ENCODE results near the gene ABLIM1.

- TF ChIP-seq, protein P1, sequence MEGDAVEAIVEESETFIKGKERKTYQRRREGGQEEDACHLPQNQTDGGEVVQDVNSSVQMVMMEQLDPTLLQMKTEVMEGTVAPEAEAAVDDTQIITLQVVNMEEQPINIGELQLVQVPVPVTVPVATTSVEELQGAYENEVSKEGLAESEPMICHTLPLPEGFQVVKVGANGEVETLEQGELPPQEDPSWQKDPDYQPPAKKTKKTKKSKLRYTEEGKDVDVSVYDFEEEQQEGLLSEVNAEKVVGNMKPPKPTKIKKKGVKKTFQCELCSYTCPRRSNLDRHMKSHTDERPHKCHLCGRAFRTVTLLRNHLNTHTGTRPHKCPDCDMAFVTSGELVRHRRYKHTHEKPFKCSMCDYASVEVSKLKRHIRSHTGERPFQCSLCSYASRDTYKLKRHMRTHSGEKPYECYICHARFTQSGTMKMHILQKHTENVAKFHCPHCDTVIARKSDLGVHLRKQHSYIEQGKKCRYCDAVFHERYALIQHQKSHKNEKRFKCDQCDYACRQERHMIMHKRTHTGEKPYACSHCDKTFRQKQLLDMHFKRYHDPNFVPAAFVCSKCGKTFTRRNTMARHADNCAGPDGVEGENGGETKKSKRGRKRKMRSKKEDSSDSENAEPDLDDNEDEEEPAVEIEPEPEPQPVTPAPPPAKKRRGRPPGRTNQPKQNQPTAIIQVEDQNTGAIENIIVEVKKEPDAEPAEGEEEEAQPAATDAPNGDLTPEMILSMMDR (IDR thresholded peaks at IDR 0.05), result no peak
- no peak for TF ChIP-seq POLR2A (IDR thresholded peaks at IDR 0.05)
These were observed 178.2 kb downstream of the ABLIM1 start for GRCh38 chr10:114479836-114480235.
